Non-pigmented ciliary epithelial cell (primary cell): Measurements from ENCODE around the gene NDUFB6.
"Not testable (repeated sequence)": the region's sequence is repeated elsewhere in the genome, so short reads cannot be mapped to it uniquely, and the experiment has no call there.

Experiments
- DNase-seq: peaks from one replicate; pipeline ENCODE4 v3.0.0-alpha.2; 2010; ENCODE audit warnings: low read depth

NDUFB6 gene

GRCh38 chr9:32524558-32524891 is 48.4 kb downstream of the NDUFB6 start:
- DNase-seq, result not testable (repeated sequence)

- no peak for DNase-seq
Observed at GRCh38 chr9:32523910-32524309, 49.0 kb downstream of the NDUFB6 start.

- DNase-seq, result no peak
Observed at GRCh38 chr9:32518276-32518675, 54.7 kb downstream of the NDUFB6 start.

- no peak for DNase-seq
Observed at GRCh38 chr9:32516241-32516640, 56.7 kb downstream of the NDUFB6 start.

GRCh38 chr9:32508728-32509127 is 64.2 kb downstream of the NDUFB6 start:
- DNase-seq, result no peak

- DNase-seq, result no peak
Observed at GRCh38 chr9:32503008-32503407, 70.0 kb downstream of the NDUFB6 start.
